Prostate gland (tissue), 2 donors: ENCODE measurements around the gene MEGF10. TPM values are rescaled to one million over a fixed set of nuclear protein-coding genes. Genes with fewer than 3 reads are reported as not detected.

Experiments used
- DNase-seq: peaks from one replicate; pipeline ENCODE4 v3.0.0-alpha.2; 2019; ENCODE audit warnings: low spot score
- H3K27ac ChIP-seq, 2 donors: fragments of 200-600 bp; sonication (generic); 2 replicates each; pipeline ENCODE4 v1.5.1; 2017 to 2019
- H3K27me3 ChIP-seq: fragments of 200-600 bp; sonication (generic); replicated peaks from 2 replicates; pipeline ENCODE4 v1.5.1; 2019; ENCODE audit not compliant: insufficient read depth
- H3K36me3 ChIP-seq, 2 donors: fragments of 200-600 bp; sonication (generic); 1 replicate in 1 of 2; 2 replicates in 1 of 2; pipeline versions ENCODE4 v1.5.1 to v1.8.1; 2017 to 2019
- H3K4me1 ChIP-seq: fragments of 200-600 bp; sonication (generic); replicated peaks from 2 replicates; pipeline ENCODE4 v1.5.1; 2019
- H3K4me3 ChIP-seq, 2 donors: fragments of 200-600 bp; sonication (generic); 2 replicates each; pipeline ENCODE4 v1.5.1; 2017 to 2019
- H3K9me3 ChIP-seq: fragments of 200-600 bp; sonication (generic); 2 replicates; pipeline ENCODE4 v1.5.1; 2017
- CTCF ChIP-seq, 4 experiments: fragments of 200-600 bp in 2 of 4; fragments of 450-650 bp in 2 of 4; sonication (generic) in 2 of 4; IDR thresholded peaks; 1 replicate in 3 of 4; 2 replicates in 1 of 4; pipeline ENCODE4 v1.5.1; 2016 to 2019; ENCODE audit warnings: antibody characterized with exemption in 4 of 4, mild to moderate bottlenecking in 2 of 4, moderate library complexity in 2 of 4
- POLR2A ChIP-seq: fragments of 450-650 bp; IDR thresholded peaks from one replicate; pipeline ENCODE4 v1.6.1; 2016; ENCODE audit warnings: antibody characterized with exemption, mild to moderate bottlenecking
- POLR2AphosphoS5 ChIP-seq: sonication (generic); formaldehyde crosslinking; IDR thresholded peaks from one replicate; pipeline ENCODE4 v1.6.1; 2017; ENCODE audit warnings: antibody characterized with exemption
- WGBS: methylation state at CpG from one replicate; pipeline ENCODE4 v1.1.5; 2018; 5-methylcytosine and 5-hydroxymethylcytosine counted together
- intact Hi-C: fragments of 100-400 bp; cut with DNase I; formaldehyde crosslinking; loops from one replicate; pipeline ENCODE4 v1.14.2; 2022
- total RNA-seq, 2 donors: library from RNA; depleted of rRNA; stranded (reverse); fragments of >200 nt; gene quantifications; one replicate each; pipeline ENCODE4 v1.1.0, GENCODE V29; 2016

MEGF10 gene
- total RNA-seq, 2 donors from 2014 or later: 0.77 to 7.9 TPM

GRCh38 chr5:127324756-127325155 lies 34.2 kb downstream of the MEGF10 start:
- no peak for DNase-seq
- 83% methylated on average over 3 of the region's 3 CpGs for WGBS
- no peaks in the 10 kb centered on the region for H3K4me1 ChIP-seq
- H3K27me3 ChIP-seq: no peaks in the 10 kb centered on the region
- no peak for TF ChIP-seq POLR2A
- no peak for TF ChIP-seq CTCF (IDR thresholded peaks at IDR 0.05)
- TF ChIP-seq POLR2AphosphoS5: no peak
- no peaks in the 10 kb centered on the region for H3K36me3 ChIP-seq
- intact Hi-C loops: no loop called here
- no peaks in the 10 kb centered on the region for H3K9me3 ChIP-seq
- H3K4me3 ChIP-seq: no peak overlapping the region
- no peak overlapping the region for H3K27ac ChIP-seq

- no peak for TF ChIP-seq CTCF (IDR thresholded peaks at IDR 0.05)
- TF ChIP-seq POLR2A: no peak
- no peak for TF ChIP-seq POLR2AphosphoS5
- no peaks in the 10 kb centered on the region for H3K4me1 ChIP-seq
- no peaks in the 10 kb centered on the region for H3K9me3 ChIP-seq
- H3K36me3 ChIP-seq: no peaks in the 10 kb centered on the region
- WGBS: 70% methylated on average over 4 of the region's 4 CpGs
- no peak for DNase-seq
- H3K4me3 ChIP-seq: no peak overlapping the region
- H3K27ac ChIP-seq: no peak overlapping the region
- intact Hi-C loops: no loop called here
- H3K27me3 ChIP-seq: no peaks in the 10 kb centered on the region
Measured at GRCh38 chr5:127326431-127326830, 35.8 kb downstream of the MEGF10 start.

GRCh38 chr5:127326976-127327755 lies 36.6 kb downstream of the MEGF10 start:
- intact Hi-C loops: no loop called here
- H3K27ac ChIP-seq: no peak overlapping the region
- TF ChIP-seq CTCF (IDR thresholded peaks at IDR 0.05): no peak
- TF ChIP-seq POLR2AphosphoS5: no peak
- TF ChIP-seq POLR2A: no peak
- no peak overlapping the region for H3K4me3 ChIP-seq
- no peaks in the 10 kb centered on the region for H3K9me3 ChIP-seq
- H3K4me1 ChIP-seq: no peaks in the 10 kb centered on the region
- WGBS: 75% methylated on average over 1 of the region's 1 CpG
- no peak for DNase-seq
- H3K36me3 ChIP-seq: no peaks in the 10 kb centered on the region
- H3K27me3 ChIP-seq: no peaks in the 10 kb centered on the region

GRCh38 chr5:127330116-127330515 lies 39.5 kb downstream of the MEGF10 start:
- TF ChIP-seq POLR2AphosphoS5 (no peak), POLR2A (no peak), CTCF (IDR thresholded peaks at IDR 0.05) (no peak)
- Histone ChIP-seq H3K4me3 (no peak overlapping the region), H3K27me3 (no peaks in the 10 kb centered on the region), H3K9me3 (no peaks in the 10 kb centered on the region), H3K4me1 (no peaks in the 10 kb centered on the region), H3K27ac (no peak overlapping the region), H3K36me3 (no peaks in the 10 kb centered on the region)
- DNase-seq: no peak
- intact Hi-C loops: no loop called here
- WGBS: 98% methylated on average over 3 of the region's 3 CpGs
